Neutrophil (primary cell): ENCODE results near the gene HES4.

Experiments
- H3K27ac ChIP-seq: fragments of 200-600 bp; sonication (generic); 2 replicates; pipeline ENCODE4 v1.5.1; 2016; ENCODE audit warnings: mild to moderate bottlenecking, moderate library complexity
- H3K27me3 ChIP-seq: fragments of 200-600 bp; sonication (generic); 2 replicates; pipeline ENCODE4 v1.6.0; 2016; ENCODE audit warnings: mild to moderate bottlenecking
- H3K36me3 ChIP-seq: fragments of 200-600 bp; sonication (generic); 2 replicates; pipeline ENCODE4 v1.5.1; 2017
- H3K4me1 ChIP-seq, 2 experiments: fragments of 200-600 bp in 1 of 2; sonication (generic) in 1 of 2; 1 replicate in 1 of 2; 2 replicates in 1 of 2; pipeline versions ENCODE4 v1.5.1 to v1.6.1; 2013 to 2016; ENCODE audit warnings: low read depth in 1 of 2, low read length in 1 of 2, mild to moderate bottlenecking in 1 of 2, moderate library complexity in 1 of 2; ENCODE audit not compliant: control insufficient read depth in 1 of 2, insufficient read depth in 1 of 2
- H3K4me3 ChIP-seq, 2 experiments: fragments of 200-600 bp in 1 of 2; sonication (generic) in 1 of 2; 1 replicate in 1 of 2; 2 replicates in 1 of 2; pipeline ENCODE4 v1.5.1; 2013 to 2016; ENCODE audit warnings: low read depth in 1 of 2, low read length in 1 of 2, mild to moderate bottlenecking in 1 of 2, moderate library complexity in 1 of 2
- H3K9me3 ChIP-seq: fragments of 200-600 bp; sonication (generic); 2 replicates; pipeline ENCODE4 v1.5.1; 2016
- TF ChIP-seq, protein P1 (sequence below): fragments of 200-600 bp; sonication (generic); IDR thresholded peaks from 2 replicates; pipeline ENCODE4 v1.5.1; 2016; ENCODE audit warnings: antibody characterized with exemption

Gene HES4

DNA sequence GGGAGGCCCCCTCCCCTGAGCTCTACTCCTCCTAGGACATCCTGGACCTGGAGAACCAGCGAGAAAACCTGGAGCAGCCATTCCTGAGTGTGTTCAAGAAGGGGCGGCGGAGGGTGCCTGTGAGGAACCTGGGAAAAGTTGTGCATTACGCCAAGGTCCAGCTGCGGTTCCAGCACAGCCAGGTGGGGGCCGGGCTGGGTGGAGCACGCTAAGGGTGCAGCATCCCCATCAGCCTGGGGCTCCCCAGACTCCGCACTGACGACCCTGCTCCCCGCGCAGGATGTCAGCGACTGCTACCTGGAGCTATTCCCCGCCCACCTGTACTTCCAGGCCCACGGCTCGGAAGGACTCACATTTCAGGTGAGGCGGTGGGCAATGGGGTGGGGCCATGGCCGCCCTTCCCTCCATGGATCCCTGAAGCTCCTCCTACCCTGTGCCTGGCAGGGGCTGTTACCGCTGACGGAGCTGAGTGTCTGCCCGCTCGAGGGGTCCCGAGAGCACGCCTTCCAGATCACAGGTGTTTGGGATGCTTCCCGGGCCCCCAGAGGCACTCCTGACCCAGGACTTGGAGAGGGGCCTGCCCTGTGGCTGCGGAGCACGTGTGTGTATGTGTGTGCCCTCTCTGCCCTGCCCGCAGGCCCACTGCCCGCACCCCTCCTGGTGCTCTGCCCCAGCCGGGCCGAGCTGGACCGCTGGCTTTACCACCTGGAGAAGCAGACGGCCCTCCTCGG lies 29.5 kb downstream of the HES4 start:
- Histone ChIP-seq H3K4me1 (peaks cover 13% of the 10 kb centered on the region in 2 experiments), H3K9me3 (no peaks in the 10 kb centered on the region)

DNA sequence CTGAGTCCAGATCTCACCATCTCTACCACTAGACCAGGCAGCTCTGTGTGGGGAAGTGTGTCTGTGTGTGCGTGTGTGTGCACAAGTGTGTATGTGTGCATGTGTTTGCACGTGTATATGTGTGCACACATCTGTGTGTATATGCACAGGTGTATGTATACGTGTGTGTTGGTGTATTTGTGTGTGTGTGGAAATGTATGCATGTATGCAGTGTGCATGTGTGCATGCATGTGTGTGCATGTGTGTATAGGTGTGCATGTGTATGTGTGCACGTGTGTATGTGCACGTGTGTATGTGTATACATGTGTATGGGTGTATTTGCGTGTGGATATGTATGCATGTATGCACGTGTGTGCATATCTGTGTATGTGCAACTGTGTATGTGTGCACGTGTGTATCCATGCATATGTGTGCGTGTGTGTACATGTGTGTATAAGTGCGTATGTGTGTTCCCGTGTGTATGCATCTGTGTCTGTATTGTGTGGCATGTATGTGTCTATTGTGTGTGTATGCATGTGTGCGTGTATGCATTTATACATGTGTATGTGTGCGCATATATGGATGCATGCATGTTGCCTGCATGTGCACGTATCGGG lies 30.5 kb downstream of the HES4 start:
- no peak overlapping the region for H3K4me3 ChIP-seq
- TF ChIP-seq, protein P1, sequence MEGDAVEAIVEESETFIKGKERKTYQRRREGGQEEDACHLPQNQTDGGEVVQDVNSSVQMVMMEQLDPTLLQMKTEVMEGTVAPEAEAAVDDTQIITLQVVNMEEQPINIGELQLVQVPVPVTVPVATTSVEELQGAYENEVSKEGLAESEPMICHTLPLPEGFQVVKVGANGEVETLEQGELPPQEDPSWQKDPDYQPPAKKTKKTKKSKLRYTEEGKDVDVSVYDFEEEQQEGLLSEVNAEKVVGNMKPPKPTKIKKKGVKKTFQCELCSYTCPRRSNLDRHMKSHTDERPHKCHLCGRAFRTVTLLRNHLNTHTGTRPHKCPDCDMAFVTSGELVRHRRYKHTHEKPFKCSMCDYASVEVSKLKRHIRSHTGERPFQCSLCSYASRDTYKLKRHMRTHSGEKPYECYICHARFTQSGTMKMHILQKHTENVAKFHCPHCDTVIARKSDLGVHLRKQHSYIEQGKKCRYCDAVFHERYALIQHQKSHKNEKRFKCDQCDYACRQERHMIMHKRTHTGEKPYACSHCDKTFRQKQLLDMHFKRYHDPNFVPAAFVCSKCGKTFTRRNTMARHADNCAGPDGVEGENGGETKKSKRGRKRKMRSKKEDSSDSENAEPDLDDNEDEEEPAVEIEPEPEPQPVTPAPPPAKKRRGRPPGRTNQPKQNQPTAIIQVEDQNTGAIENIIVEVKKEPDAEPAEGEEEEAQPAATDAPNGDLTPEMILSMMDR: no peak
- no peaks in the 10 kb centered on the region for H3K9me3 ChIP-seq
- H3K27me3 ChIP-seq: peaks cover 97% of the 10 kb centered on the region
- H3K36me3 ChIP-seq: no peaks in the 10 kb centered on the region
- H3K27ac ChIP-seq: no peak overlapping the region
- H3K4me1 ChIP-seq: peaks cover 13% of the 10 kb centered on the region in 2 experiments

More for the DNA sequence above, 29.5 kb downstream of the HES4 start:
- Histone ChIP-seq H3K4me3 (no peak overlapping the region), H3K27me3 (peaks cover 100% of the 10 kb centered on the region), H3K36me3 (no peaks in the 10 kb centered on the region), H3K27ac (no peak overlapping the region)
- TF ChIP-seq, protein P1: no peak

DNA sequence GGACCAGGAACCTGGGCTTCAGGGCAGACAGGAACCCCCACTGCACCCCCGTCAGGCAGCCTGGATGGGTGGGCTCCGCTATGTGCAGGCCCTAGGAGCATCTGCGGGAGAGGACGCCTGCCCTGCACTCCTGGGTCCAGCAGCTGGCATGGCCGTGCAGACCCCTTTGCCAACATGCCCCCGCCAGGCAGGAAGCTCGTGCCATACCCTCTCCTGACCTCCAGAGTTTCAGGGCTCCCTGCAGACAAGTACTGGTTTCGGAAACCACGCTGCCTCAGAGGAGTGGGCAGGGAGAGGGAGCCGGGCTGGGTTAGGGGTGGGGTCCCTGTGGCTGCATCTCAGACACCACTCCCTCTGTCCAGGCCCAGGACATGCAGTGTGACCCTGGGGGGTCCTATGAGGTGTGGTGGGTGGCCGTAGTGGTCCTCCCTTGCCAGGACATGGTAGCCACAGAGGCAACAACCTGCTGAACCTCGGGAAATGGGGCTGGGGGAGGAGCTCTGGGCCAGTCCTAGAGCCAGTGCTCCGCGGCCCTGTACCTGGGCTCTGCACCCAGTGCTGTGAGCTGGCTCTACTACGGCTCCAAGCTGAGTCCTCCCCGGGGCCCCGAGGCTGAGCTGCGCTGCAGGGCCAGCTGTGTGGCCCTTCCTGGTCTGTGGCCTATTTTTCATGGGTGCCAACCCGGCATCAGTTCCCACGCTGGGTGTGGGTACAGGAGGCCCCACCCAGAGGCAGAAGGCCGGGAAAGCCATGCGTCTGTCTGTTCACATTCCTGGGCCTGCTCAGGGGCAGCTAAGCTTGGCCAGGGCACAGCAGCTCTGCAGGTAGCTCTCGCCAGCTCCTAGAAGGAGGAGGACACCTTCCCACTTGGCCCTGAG lies 32.2 kb downstream of the HES4 start:
- H3K27ac ChIP-seq: no peak overlapping the region
- TF ChIP-seq, protein P1: no peak
- H3K27me3 ChIP-seq: peaks cover 84% of the 10 kb centered on the region

DNA sequence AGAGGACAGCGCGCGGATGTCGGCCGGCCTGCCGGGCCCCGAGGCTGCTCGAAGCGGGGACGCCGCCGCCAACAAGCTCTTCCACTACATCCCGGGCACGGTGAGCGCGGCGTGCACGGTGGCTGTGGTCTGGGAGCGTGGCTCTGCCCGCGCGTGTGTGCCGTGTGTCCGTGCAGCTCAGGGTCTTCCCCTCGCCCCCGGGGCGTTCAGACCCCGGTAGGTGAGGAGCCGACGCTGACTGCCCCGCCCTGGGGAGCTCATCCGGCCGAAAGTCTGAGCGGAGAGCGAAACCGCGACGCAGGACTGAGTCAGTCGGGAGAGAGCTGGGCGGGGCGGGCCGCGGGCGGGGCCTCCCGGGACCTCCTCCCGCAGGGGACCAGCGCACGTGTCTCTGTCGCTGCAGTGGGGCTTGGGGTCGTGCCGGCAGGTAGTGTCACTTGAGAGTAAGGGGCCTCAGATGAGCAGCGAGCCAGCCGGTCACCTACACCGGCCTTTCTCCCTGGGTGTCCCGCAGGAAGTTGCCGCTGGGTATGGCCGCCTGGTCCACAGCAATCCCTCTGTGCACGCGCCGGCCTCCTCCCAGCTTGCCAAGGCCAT lies 33.1 kb downstream of the HES4 start:
- Histone ChIP-seq H3K4me3 (peak overlapping the region; percentile 62 to 67), H3K9me3 (no peaks in the 10 kb centered on the region), H3K27ac (peak overlapping the region; percentile 9), H3K4me1 (peaks cover 13% of the 10 kb centered on the region in 2 experiments), H3K27me3 (peaks cover 84% of the 10 kb centered on the region), H3K36me3 (no peaks in the 10 kb centered on the region)
- TF ChIP-seq, protein P1: no peak

More for the DNA sequence above, 32.2 kb downstream of the HES4 start:
- no peaks in the 10 kb centered on the region for H3K9me3 ChIP-seq
- peak overlapping the region in 1 of 2 experiments; percentile 67 for H3K4me3 ChIP-seq
- no peaks in the 10 kb centered on the region for H3K36me3 ChIP-seq
- peaks cover 13% of the 10 kb centered on the region in 2 experiments for H3K4me1 ChIP-seq

DNA sequence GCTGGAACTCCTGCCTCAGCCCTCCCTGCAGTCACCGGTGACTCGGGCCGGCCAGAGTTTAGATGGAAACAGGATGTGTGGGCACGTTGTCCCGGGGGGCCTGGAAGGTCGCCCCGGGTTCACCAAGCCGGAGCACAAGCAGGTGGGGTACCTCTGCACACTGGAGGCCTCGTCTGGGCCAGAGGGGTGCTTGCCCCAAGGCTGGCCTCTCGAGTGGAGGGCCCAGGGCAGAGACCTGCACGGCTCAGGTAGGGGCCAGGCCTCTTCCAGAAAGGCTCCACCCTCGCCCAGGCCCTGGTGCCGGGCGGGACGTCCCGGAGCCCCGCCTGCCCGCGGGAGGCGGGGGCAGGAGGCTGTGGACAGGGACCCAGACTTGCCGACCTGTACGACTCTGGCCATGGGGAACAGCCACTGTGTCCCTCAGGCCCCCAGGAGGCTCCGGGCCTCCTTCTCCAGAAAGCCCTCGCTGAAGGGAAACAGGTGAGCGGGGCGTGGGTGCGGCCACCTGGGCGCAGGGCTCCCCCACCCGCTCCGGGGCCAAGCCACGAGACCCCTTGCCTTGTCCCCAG lies 33.7 kb downstream of the HES4 start, which contains the start of gene PLEKHN1:
Gene PLEKHN1, plus strand, starts transcription at position 348 of the 569 bp plus-strand sequence. Its CDS starts 50 bp downstream, at position 398.
- Histone ChIP-seq H3K9me3 (no peaks in the 10 kb centered on the region), H3K27ac (peak within 1 kb of the TSS; percentile 9), H3K4me1 (peaks cover 15 to 17% of the 10 kb centered on the region in 2 experiments), H3K36me3 (no peaks in the 10 kb centered on the region), H3K27me3 (peaks cover 84% of the 10 kb centered on the region), H3K4me3 (peak within 1 kb of the TSS; percentile 62 to 67)
- TF ChIP-seq, protein P1: no peak
